Measurements from ENCODE around the gene ENGASE. TPM values are rescaled to one million over a fixed set of nuclear protein-coding genes. Genes with fewer than 3 reads are reported as not detected.

ENGASE gene
- total RNA-seq, 2 donors from 2014 or later, result 24.9 to 50.8 TPM

DNA sequence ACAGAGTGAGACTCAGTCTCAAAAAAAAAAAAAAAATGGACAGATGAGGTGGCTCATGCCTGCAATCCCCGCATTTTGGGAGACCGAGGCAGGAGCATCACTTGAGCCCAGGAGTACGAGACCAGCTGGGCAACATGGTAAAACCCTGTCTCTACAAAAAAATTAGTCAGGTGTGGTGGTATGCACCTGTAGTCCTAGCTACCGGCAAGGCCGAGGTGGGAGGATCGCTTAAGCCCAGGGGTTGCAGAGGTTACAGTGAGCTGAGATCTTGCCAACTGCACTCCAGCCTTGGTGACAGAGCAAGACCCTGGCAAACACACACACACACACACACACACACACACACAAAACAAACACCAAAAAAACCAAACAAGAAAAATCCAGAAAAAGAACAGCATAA is 7.7 kb upstream of the ENGASE start:
- DNase-seq, result no peak
- Histone ChIP-seq H3K9me3 (no peaks in the 10 kb centered on the region), H3K27me3 (no peaks in the 10 kb centered on the region), H3K4me1 (no peaks in the 10 kb centered on the region), H3K36me3 (replicated peaks in 1 of 2; ENCODE audit: insufficient read depth in 1 of 2, low read depth in 2 of 2) (no peaks in the 10 kb centered on the region), H3K4me3 (no peak overlapping the region), H3K27ac (no peak overlapping the region)
- WGBS, 2 donors, result 67 to 69% methylated on average over 6 of the region's 6 CpGs
- TF ChIP-seq, protein P1, sequence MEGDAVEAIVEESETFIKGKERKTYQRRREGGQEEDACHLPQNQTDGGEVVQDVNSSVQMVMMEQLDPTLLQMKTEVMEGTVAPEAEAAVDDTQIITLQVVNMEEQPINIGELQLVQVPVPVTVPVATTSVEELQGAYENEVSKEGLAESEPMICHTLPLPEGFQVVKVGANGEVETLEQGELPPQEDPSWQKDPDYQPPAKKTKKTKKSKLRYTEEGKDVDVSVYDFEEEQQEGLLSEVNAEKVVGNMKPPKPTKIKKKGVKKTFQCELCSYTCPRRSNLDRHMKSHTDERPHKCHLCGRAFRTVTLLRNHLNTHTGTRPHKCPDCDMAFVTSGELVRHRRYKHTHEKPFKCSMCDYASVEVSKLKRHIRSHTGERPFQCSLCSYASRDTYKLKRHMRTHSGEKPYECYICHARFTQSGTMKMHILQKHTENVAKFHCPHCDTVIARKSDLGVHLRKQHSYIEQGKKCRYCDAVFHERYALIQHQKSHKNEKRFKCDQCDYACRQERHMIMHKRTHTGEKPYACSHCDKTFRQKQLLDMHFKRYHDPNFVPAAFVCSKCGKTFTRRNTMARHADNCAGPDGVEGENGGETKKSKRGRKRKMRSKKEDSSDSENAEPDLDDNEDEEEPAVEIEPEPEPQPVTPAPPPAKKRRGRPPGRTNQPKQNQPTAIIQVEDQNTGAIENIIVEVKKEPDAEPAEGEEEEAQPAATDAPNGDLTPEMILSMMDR (IDR thresholded peaks at IDR 0.05), result no peak
- TF ChIP-seq POLR2A (IDR thresholded peaks at IDR 0.05), result no peak
- intact Hi-C loops (cut with DNase I), result no loop called here
- no peak for ATAC-seq

DNA sequence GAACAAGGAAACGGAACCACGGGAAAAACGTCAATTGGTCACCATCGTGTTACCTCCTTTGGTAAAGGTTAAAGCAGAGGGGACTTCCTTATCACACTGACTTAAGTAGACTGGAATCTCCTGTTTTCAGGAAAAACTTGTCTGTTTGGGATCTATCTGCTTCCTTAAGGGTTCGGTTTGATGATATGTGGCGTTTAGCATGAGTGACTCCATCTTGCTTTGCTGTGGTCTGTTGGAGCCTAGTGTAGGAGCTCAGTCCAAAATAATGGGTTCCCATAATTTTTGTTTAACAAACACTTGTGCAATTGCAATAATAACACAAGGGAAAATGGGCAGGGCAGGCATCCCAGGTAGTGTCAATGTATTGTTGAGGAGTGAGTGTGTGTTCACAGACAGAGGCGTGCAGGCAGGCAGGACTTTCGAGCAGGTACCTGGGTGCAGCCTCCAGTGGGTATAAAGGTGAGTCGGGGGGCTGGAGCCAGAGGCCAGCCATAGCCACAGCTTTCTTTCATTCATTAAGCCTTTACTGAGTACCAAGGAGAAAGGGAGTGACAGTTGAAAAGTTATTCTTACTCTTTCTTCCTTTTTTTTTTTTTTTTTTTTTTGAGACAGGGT is 4.3 kb upstream of the ENGASE start:
- WGBS, 2 donors, result 73 to 78% methylated on average over 9 of the region's 9 CpGs
- TF ChIP-seq, protein P1 (IDR thresholded peaks at IDR 0.05), result no peak
- TF ChIP-seq POLR2A (IDR thresholded peaks at IDR 0.05), result no peak
- no peak overlapping the region for H3K27ac ChIP-seq
- H3K36me3 ChIP-seq (replicated peaks in 1 of 2; ENCODE audit: insufficient read depth in 1 of 2, low read depth in 2 of 2), result no peaks in the 10 kb centered on the region
- no peaks in the 10 kb centered on the region for H3K27me3 ChIP-seq
- H3K4me3 ChIP-seq, result no peak overlapping the region
- no peaks in the 10 kb centered on the region for H3K9me3 ChIP-seq
- DNase-seq (no peak), ATAC-seq (no peak)
- intact Hi-C loops (cut with DNase I), result no loop called here
- peaks cover 7% of the 10 kb centered on the region for H3K4me1 ChIP-seq

DNA sequence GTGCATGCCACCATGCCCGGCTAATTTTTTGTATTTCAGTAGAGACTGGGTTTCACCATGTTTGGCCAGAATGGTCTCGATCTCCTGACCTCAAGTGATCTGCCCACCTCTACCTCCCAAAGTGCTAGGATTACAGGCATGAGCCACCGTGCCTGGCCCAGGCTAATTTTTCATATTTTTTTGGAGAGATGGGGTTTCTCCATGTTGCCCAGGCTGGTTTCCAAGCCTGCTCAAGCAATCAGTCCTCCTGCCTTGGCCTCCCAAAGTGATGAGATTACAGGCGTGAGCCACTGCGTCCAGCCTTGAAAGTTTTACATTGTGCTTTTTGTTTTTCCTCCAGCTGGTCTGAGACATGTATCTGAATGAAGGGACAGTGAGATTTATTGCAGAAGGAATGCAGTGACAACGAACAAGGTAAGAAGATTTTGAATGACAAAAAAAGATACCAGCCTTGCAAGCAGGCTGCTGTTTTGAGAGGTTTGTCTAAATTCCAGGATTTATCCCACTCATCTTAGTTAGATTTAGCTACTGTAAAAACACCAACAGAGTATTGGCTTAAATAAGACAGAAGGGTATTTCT is 3.4 kb upstream of the ENGASE start:
- Histone ChIP-seq H3K27ac (no peak overlapping the region), H3K9me3 (no peaks in the 10 kb centered on the region), H3K4me1 (peaks cover 16% of the 10 kb centered on the region), H3K36me3 (replicated peaks in 1 of 2; ENCODE audit: insufficient read depth in 1 of 2, low read depth in 2 of 2) (no peaks in the 10 kb centered on the region), H3K4me3 (no peak overlapping the region), H3K27me3 (no peaks in the 10 kb centered on the region)
- no peak for ATAC-seq
- whole genome bisulfite sequencing, 2 donors, result 65 to 78% methylated on average over 6 of the region's 6 CpGs
- no peak for DNase-seq
- TF ChIP-seq, protein P1 (IDR thresholded peaks at IDR 0.05), result no peak
- TF ChIP-seq POLR2A (IDR thresholded peaks at IDR 0.05), result no peak
- intact Hi-C loops (cut with DNase I), result no loop called here

- no peak overlapping the region for H3K27ac ChIP-seq
- no peaks in the 10 kb centered on the region for H3K9me3 ChIP-seq
- no peak overlapping the region for H3K4me3 ChIP-seq
- H3K36me3 ChIP-seq (replicated peaks in 1 of 2; ENCODE audit: insufficient read depth in 1 of 2, low read depth in 2 of 2), result no peaks in the 10 kb centered on the region
- H3K4me1 ChIP-seq, result peaks cover 17% of the 10 kb centered on the region
- no peaks in the 10 kb centered on the region for H3K27me3 ChIP-seq
- WGBS, 2 donors, result 74 to 82% methylated on average over 6 to 10 of the region's 10 CpGs
- no peak for TF ChIP-seq POLR2A (IDR thresholded peaks at IDR 0.05)
- TF ChIP-seq, protein P1 (IDR thresholded peaks at IDR 0.05), result no peak
- DNase-seq (no peak), ATAC-seq (no peak)
- intact Hi-C loops (cut with DNase I), result no loop called here
Measured at GRCh38 chr17:79072544-79072943, 2.1 kb upstream of the ENGASE start.

Measured in body of pancreas (tissue), 4 donors.